ENCODE data around the gene MAPT. TPM values are rescaled to one million over a fixed set of nuclear protein-coding genes. Genes with fewer than 3 reads are reported as not detected.

MAPT gene
- total RNA-seq, 6 donors from 2014 or later = 2.1 to 3.7 (median 2.8) TPM

GRCh38 chr17:45895969-45896785 is 1.8 kb downstream of the MAPT start:
- H3K36me3 ChIP-seq = no peaks in the 10 kb centered on the region
- 6 to 8% methylated on average over 29 to 40 of the region's 55 CpGs for whole genome bisulfite sequencing, 2 donors
- ATAC-seq (ENCODE audit: low FRiP score in 2 of 2) (no peak), DNase-seq (peak in 1 of 2 donors; percentile 82)
- no peaks in the 10 kb centered on the region for H3K9me3 ChIP-seq
- TF ChIP-seq EP300 (IDR thresholded peaks at IDR 0.05) = no peak
- TF ChIP-seq POLR2AphosphoS5 (IDR thresholded peaks at IDR 0.05) = no peak
- TF ChIP-seq CTCF (IDR thresholded peaks at IDR 0.05) = no peak
- TF ChIP-seq POLR2A (IDR thresholded peaks at IDR 0.05) = no peak
- H3K27ac ChIP-seq = no peak overlapping the region
- H3K4me1 ChIP-seq = peaks cover 20 to 44% (median 22%) of the 10 kb centered on the region in 4 donors
- H3K4me3 ChIP-seq = peak overlapping the region in 3 of 4 donors; percentile 58 to 91 (median 75)
- H3K27me3 ChIP-seq = peaks cover 0 to 41% (median 13%) of the 10 kb centered on the region in 4 donors

- H3K9me3 ChIP-seq = no peaks in the 10 kb centered on the region
- H3K4me1 ChIP-seq = peaks cover 20 to 44% (median 22%) of the 10 kb centered on the region in 4 donors
- no peak for ATAC-seq (ENCODE audit: low FRiP score in 2 of 2)
- no peak overlapping the region for H3K27ac ChIP-seq
- peaks cover 0 to 41% (median 13%) of the 10 kb centered on the region in 4 donors for H3K27me3 ChIP-seq
- no peak for TF ChIP-seq CTCF (IDR thresholded peaks at IDR 0.05)
- no peak for TF ChIP-seq POLR2A (IDR thresholded peaks at IDR 0.05)
- TF ChIP-seq POLR2AphosphoS5 (IDR thresholded peaks at IDR 0.05) = no peak
- TF ChIP-seq EP300 (IDR thresholded peaks at IDR 0.05) = no peak
- peak in 1 of 2 donors; percentile 77 for DNase-seq
- H3K4me3 ChIP-seq = no peak overlapping the region
- 4 to 5% methylated on average over 14 to 62 of the region's 67 CpGs for whole genome bisulfite sequencing, 2 donors
- H3K36me3 ChIP-seq = no peaks in the 10 kb centered on the region
These were observed 2.7 kb downstream of the MAPT start for GRCh38 chr17:45896803-45897693.

GRCh38 chr17:45900136-45900535 is 5.8 kb downstream of the MAPT start:
- TF ChIP-seq POLR2A (IDR thresholded peaks at IDR 0.05) = no peak
- no peak for TF ChIP-seq EP300 (IDR thresholded peaks at IDR 0.05)
- no peak for TF ChIP-seq CTCF (IDR thresholded peaks at IDR 0.05)
- TF ChIP-seq POLR2AphosphoS5 (IDR thresholded peaks at IDR 0.05) = no peak
- Histone ChIP-seq H3K9me3 (no peaks in the 10 kb centered on the region), H3K27me3 (peaks cover 0 to 26% (median 13%) of the 10 kb centered on the region in 4 donors), H3K36me3 (no peaks in the 10 kb centered on the region), H3K4me1 (peaks cover 12 to 26% (median 17%) of the 10 kb centered on the region in 4 donors), H3K4me3 (no peak overlapping the region), H3K27ac (no peak overlapping the region)
- ATAC-seq (ENCODE audit: low FRiP score in 2 of 2) = no peak
- WGBS, 2 donors = 54 to 67% methylated on average over 2 of the region's 2 CpGs
- DNase-seq = no peak

- Histone ChIP-seq H3K27ac (no peak overlapping the region), H3K4me1 (peaks cover 5 to 19% (median 10%) of the 10 kb centered on the region in 4 donors), H3K4me3 (no peak overlapping the region), H3K27me3 (peaks cover 0 to 21% (median 9%) of the 10 kb centered on the region in 4 donors), H3K9me3 (no peaks in the 10 kb centered on the region), H3K36me3 (no peaks in the 10 kb centered on the region)
- peak in 1 of 2 donors; percentile 54 for ATAC-seq (ENCODE audit: low FRiP score in 2 of 2)
- no peak for DNase-seq
- no peak for TF ChIP-seq POLR2AphosphoS5 (IDR thresholded peaks at IDR 0.05)
- TF ChIP-seq EP300 (IDR thresholded peaks at IDR 0.05) = no peak
- TF ChIP-seq POLR2A (IDR thresholded peaks at IDR 0.05) = no peak
- no peak for TF ChIP-seq CTCF (IDR thresholded peaks at IDR 0.05)
- 89 to 90% methylated on average over 10 to 13 of the region's 13 CpGs for WGBS, 2 donors
These were observed 6.5 kb downstream of the MAPT start for GRCh38 chr17:45900723-45901415.
